Cardiac fibroblast (primary cell): Measurements from ENCODE around the gene IFNA10.
"Not testable (repeated sequence)": the region's sequence is repeated elsewhere in the genome, so short reads cannot be mapped to it uniquely, and the experiment has no call there.

Experiments
- DNase-seq, 2 donors: peaks; one replicate each; pipeline versions ENCODE4 v3.0.0 to v3.0.0-alpha.2; 2010; ENCODE audit warnings: low read depth in 2 of 2
- H3K4me3 ChIP-seq, 2 donors: replicated peaks in 1 of 2; 1 replicate in 1 of 2; 2 replicates in 1 of 2; pipeline ENCODE4 v1.5.1; 2011; ENCODE audit warnings: low read depth in 2 of 2, low read length in 2 of 2, mild to moderate bottlenecking in 2 of 2, moderate library complexity in 1 of 2
- TF ChIP-seq, protein P1 (sequence below): IDR thresholded peaks from one replicate; pipeline ENCODE4 v1.5.1; 2011; ENCODE audit warnings: low read depth, mild to moderate bottlenecking, low read length, inconsistent platforms

The IFNA10 gene

DNA sequence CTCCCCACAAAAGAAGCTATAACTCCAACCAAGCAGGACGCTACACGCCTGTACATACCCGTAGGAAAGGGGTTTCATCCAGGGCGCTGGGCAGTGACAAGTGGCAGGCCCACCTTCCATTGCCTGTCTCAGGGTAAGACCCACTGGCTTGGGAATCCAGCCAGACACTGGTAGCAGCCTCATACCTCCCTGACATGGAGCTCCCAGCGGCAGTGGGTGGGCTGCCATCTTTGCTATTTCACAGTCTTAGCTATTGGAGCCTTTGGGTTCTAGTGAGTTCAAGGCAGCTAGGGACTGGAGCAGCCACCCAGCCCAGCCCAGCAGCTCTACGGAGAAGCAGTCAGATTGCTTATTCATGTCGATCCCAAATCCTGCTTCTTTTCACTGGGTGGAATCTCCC, 3.4 kb upstream of the IFNA10 start:
- no peak overlapping the region for H3K4me3 ChIP-seq
- DNase-seq, result no peak
- TF ChIP-seq, protein P1, sequence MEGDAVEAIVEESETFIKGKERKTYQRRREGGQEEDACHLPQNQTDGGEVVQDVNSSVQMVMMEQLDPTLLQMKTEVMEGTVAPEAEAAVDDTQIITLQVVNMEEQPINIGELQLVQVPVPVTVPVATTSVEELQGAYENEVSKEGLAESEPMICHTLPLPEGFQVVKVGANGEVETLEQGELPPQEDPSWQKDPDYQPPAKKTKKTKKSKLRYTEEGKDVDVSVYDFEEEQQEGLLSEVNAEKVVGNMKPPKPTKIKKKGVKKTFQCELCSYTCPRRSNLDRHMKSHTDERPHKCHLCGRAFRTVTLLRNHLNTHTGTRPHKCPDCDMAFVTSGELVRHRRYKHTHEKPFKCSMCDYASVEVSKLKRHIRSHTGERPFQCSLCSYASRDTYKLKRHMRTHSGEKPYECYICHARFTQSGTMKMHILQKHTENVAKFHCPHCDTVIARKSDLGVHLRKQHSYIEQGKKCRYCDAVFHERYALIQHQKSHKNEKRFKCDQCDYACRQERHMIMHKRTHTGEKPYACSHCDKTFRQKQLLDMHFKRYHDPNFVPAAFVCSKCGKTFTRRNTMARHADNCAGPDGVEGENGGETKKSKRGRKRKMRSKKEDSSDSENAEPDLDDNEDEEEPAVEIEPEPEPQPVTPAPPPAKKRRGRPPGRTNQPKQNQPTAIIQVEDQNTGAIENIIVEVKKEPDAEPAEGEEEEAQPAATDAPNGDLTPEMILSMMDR, result no peak

GRCh38 chr9:21205204-21205603, 1.7 kb downstream of the IFNA10 start:
- TF ChIP-seq, protein P1, result no peak
- DNase-seq, result no peak
- H3K4me3 ChIP-seq, result no peak overlapping the region

- not testable (repeated sequence) for H3K4me3 ChIP-seq, DNase-seq
Observed at GRCh38 chr9:21202105-21202504, 4.8 kb downstream of the IFNA10 start, which contains the start of gene IFNA7. TSS of gene IFNA7 (minus strand) at chr9:21202205. CDS start at chr9:21202165, 40 bp downstream.

- TF ChIP-seq, protein P1, result peak; percentile 54
Observed at GRCh38 chr9:21194867-21195776, 11.8 kb downstream of the IFNA10 start.

DNA sequence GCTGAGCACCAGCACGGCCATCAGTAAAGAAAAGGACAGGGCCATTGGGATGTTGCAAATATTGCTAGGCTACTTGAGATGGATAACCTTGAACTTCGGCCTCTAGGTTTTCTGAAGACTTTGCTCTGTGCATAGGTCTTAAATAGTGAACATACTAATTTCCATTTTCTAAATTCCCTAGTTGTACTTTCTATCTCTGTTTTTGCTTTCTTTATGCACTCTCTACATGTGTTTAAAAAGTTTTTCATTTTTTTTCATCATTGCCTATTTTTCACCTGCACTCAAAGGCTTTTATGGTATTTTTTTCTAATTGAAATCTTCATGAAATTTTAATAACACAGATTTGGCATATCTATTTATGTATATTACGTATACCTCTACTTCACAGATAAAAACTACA, 19.5 kb downstream of the IFNA10 start, which contains the start of gene IFNA4:
Gene IFNA4, minus strand, starts transcription at position 101 of the 400 bp plus-strand sequence. Its CDS starts 56 bp downstream, at position 45.
- not testable (repeated sequence) for DNase-seq, H3K4me3 ChIP-seq

More at GRCh38 chr9:21194867-21195776, 11.8 kb downstream of the IFNA10 start:
- peak; percentile 11 to 33 for DNase-seq
- H3K4me3 ChIP-seq, result not testable (repeated sequence)

DNA sequence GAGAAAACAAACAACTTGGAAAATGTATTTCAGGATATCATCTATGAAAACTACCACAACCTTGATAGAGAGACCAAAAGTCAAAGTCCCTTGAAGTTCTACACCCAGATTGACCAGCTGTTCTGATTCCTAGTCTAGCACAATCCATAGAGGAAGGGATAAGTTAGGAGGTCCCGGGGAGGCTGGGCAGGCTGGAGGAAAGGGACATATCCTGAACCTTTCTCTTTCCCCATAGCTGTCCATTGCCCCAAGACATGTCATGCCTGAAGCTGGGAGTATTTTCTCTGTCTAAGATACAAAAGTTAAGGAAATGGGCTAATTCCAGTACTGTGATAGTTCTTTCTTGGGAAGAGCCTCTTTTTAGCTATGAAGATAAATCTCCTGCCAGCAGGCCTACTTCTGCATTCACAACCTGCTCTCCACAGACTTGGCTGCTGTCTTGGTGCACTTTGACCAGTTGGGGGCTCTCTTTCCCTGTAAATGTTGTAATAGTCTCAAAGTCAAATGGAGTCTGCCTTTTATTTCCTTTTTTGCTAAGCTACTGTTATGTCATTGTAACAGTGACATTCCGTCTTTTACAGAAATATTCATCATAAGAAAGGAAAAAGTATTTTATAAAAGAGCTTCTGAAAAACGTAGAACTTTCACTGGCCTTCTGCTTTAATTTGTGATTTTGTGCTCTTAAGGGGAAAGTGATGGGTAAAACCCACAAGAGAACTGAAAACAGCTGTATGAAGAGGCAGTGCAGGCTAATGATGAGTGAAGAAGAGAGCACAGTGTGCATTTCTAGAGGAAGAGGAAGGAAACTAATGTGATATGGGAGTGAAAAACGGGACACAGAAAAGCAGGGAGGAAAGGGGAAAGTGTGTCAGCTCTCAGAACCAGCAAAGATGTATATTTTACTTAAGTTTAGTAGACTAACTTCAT, 23.9 kb downstream of the IFNA10 start:
- TF ChIP-seq, protein P1, result peak; percentile 39
- H3K4me3 ChIP-seq, result not testable (repeated sequence)
- peak; percentile 10 to 32 for DNase-seq

GRCh38 chr9:21174671-21175070, 32.3 kb downstream of the IFNA10 start:
- H3K4me3 ChIP-seq, result no peak overlapping the region
- TF ChIP-seq, protein P1, result no peak
- peak in 1 of 2 donors; percentile 23 for DNase-seq
